Bronchial epithelial cell (primary cell): ENCODE results near the gene SUSD1. TPM values are rescaled to one million over a fixed set of nuclear protein-coding genes. Genes with fewer than 3 reads are reported as not detected.
A peak's percentile ranks its signal among the peaks of the same experiment; 100 is the strongest.

ENCODE experiments used
- DNase-seq: peaks from one replicate; pipeline ENCODE4 v3.0.0-alpha.2; 2010; ENCODE audit warnings: low read depth
- FAIRE-seq: peaks from 2 replicates; lab custom pipeline; 2011; peaks lifted over from hg19 to GRCh38; lab: Jason Lieb, UNC
- H3K27me3 ChIP-seq: 2 replicates; pipeline ENCODE4 v1.5.1; 2011; ENCODE audit warnings: low read length; ENCODE audit not compliant: control insufficient read depth, insufficient read depth
- H3K36me3 ChIP-seq: 2 replicates; pipeline ENCODE4 v1.5.1; 2011; ENCODE audit warnings: low read length; ENCODE audit not compliant: control insufficient read depth, insufficient read depth
- H3K4me3 ChIP-seq: 2 replicates; pipeline ENCODE4 v1.5.1; 2011; ENCODE audit warnings: mild to moderate bottlenecking, low read depth, low read length, control low read depth
- CTCF ChIP-seq: IDR thresholded peaks from 2 replicates; pipeline ENCODE4 v1.5.1; 2011; ENCODE audit warnings: mild to moderate bottlenecking, moderate library complexity, low read length, control low read depth, inconsistent platforms; ENCODE audit not compliant: insufficient read depth, severe bottlenecking
- total RNA-seq: library from RNA; depleted of rRNA; stranded (reverse); fragments of >200 nt; gene quantifications from 2 replicates; pipeline ENCODE4 v1.2.1, GENCODE V29; 2014

SUSD1 gene
- total RNA-seq, 1 donor from 2014 or later: 9.0 TPM

- H3K27me3 ChIP-seq: no peaks in the 10 kb centered on the region
- FAIRE-seq: no peak
- TF ChIP-seq CTCF: no peak
Measured at GRCh38 chr9:112012026-112012902, 162.8 kb downstream of the SUSD1 start.

GRCh38 chr9:112011051-112011620 is 164.0 kb downstream of the SUSD1 start:
- Histone ChIP-seq H3K36me3 (no peaks in the 10 kb centered on the region), H3K27me3 (no peaks in the 10 kb centered on the region), H3K4me3 (no peak overlapping the region)
- DNase-seq (no peak), FAIRE-seq (no peak)
- TF ChIP-seq CTCF: no peak

More at GRCh38 chr9:112012026-112012902, 162.8 kb downstream of the SUSD1 start:
- H3K36me3 ChIP-seq: no peaks in the 10 kb centered on the region
- no peak overlapping the region for H3K4me3 ChIP-seq
- peak; percentile 91 for DNase-seq

- FAIRE-seq: no peak
- no peak for TF ChIP-seq CTCF
- Histone ChIP-seq H3K27me3 (no peaks in the 10 kb centered on the region), H3K4me3 (no peak overlapping the region), H3K36me3 (no peaks in the 10 kb centered on the region)
- DNase-seq: no peak
Measured at GRCh38 chr9:112010537-112010936, 164.6 kb downstream of the SUSD1 start.

- H3K27me3 ChIP-seq: no peaks in the 10 kb centered on the region
- no peaks in the 10 kb centered on the region for H3K36me3 ChIP-seq
- no peak for TF ChIP-seq CTCF
- FAIRE-seq (no peak), DNase-seq (no peak)
- no peak overlapping the region for H3K4me3 ChIP-seq
Measured at GRCh38 chr9:112009656-112010055, 165.4 kb downstream of the SUSD1 start.

- no peak for DNase-seq
- Histone ChIP-seq H3K4me3 (no peak overlapping the region), H3K27me3 (no peaks in the 10 kb centered on the region), H3K36me3 (no peaks in the 10 kb centered on the region)
- TF ChIP-seq CTCF: no peak
- FAIRE-seq: no peak
Measured at GRCh38 chr9:112007575-112008240, 167.4 kb downstream of the SUSD1 start.
